Measurements from ENCODE around the gene ATRIP.

The ATRIP gene

DNA sequence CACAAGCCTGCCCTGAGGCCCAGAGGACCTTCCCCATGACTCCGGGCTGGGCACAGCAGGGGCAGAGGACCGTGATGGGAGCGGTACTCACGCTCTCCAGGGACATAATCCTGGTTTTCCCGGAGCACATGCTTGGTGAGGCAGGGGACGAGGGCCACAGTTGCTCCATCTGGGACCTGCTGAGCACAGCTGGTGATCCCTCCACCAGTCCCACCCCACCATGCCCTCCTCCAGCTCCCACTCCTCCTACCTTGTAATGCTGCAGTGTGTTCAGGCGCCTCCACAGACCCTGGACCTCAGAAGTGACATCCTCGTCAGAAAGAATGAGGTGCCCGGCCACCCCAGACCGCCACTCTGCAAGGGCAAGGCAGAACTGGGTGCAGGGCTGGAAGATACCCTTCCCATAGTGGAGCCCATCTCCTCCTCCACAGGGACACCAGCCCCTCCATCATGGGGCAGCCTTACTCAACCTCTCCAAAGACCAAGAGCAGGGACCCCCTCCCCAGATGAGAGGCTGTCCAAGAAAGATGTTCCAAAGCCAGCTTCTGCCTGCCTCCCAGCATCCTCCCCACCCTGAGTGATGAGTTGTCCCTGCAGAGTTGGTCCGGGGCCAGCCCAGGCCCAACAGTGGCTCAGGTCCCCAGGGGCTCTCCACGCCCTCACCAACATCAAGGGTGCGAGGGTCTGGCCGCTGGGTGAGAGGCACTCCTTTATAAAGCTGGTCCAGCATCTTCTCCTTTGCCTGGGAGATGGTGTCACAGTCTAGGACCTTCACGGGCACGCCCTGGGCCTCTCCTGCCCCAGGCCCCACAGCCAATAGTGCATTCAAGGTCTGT, 36.1 kb upstream of the ATRIP start:
- no peak for DNase-seq

DNA sequence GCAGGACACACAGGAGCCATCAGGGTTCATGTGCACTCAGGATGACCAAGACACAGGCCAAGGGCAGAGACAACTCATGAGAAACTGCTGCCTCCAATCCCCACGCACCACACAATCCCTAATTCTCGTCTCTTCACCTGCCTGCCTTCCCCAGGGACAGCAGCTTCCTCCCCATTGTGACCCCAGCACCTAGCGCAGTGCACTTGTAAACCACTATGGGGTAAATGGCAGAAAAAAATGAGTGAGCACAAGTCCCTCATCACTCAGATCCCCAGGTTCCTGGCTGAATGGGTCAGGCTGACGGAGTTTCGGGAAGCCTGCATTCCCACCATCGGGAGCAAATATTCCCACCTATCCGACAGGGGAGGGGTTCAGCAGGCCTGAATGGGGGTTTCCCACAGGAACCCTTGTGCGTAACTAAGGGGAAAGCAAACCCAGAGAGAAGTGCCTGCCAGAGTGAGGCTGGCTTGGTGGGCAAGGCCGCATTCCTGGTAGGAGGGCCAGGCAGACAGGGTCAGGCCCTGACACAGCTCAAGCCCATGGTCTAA, 35.4 kb upstream of the ATRIP start:
- no peak for DNase-seq

DNA sequence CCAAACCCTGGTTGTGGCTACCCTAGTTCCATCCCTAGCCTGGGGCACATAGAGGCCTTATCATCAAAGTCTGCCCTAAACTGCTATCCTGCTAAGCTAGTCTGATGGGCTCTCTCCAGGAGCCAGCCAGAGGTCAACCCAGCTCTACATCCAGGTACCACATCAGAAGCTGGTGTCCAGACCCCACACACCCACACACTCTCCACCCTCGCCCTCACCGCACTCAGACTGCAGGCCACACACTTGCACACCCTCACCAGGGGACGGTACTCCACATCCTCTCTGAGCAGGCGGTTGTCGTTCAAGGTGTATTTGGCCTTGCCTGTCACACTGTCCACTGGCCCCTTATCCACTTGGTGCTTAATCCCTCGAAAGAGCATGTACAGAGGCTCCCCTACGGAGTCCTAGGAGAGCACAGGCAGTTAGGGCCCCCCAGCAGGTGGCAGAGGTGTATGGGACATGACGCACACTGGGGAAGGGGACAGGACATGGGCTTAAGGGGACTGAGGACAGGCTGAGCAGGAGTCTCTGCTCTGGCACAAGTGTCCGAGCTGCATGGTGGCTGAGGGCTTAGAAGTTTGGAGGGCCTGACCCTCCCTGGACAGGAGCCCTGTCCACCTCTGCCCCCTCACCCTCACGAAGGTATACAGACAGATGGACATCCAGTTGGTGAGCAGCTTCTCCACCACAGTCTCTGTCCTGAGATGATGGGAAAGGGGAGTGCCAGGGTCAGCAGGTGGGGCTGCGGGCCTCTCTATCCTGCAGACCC, 34.7 kb upstream of the ATRIP start:
- DNase-seq, result no peak

DNA sequence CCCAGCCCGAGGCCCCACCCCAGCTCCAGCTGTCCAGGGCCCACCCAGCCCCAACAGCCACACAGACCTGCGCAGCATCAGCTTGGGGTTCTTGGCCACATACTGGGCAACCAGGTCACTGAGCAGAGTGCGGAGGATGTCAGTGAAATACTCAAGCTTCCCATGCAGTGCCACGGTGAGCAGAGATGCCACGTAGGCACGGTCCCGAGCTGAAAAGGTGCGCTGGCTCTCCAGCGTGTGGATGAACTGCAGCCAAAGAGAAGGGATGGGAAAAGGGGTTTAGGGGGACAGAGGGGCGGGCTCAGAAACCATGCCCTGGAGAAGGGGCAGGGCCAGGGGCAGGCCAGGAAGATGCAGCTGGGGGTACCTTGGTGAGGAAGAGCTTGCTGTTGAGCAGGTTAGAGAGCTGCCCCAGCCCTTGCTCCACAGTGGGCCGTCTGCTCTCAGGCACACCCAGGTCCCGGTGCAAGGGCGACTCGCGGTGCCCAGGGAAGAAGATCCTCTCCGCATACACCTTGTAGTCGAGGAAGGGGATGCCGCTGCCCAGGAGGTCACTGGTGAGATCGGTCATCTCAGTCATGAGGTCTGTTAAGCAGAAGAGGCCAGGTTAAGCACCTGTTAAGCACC, 34.0 kb upstream of the ATRIP start:
- DNase-seq, result no peak

DNA sequence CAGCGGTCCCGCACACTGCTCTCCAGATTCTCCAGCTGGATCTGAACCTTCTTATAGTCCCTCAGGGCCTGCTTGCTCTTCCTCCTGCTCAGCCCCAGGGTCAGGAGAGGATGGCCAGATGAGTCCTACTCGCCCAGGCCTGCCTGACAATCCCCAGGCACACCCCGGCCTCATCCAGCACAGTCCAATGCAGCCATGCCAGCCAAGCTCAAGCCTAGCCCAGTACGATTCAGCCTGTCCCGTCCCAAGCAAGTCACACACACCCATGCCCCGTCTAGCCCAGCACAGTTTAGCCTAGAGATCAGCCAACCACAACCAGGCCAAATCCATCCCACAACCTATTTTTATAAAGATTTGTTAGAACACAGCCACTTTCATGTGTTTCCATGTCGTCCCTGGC, 33.5 kb upstream of the ATRIP start:
- DNase-seq, result no peak

DNA sequence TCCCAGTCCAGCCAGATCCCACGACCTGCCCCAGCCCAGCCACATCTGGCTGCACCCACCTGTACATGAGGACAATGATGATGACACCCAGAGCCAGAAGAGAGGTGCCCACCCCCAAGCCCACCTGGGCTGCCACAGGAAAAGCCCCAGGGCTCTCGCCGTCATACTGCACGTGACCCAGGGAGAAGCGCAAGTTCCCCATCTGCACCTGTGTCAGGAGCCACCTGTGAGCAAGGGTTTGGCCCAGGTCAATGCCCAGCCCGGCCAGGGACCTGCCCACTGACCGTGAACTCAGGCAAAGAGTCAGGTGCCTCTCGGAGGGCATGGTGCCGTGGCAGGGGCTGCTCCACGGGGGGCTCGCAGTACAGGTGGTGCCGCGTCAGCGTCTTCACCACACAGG, 32.9 kb upstream of the ATRIP start:
- DNase-seq, result no peak

DNA sequence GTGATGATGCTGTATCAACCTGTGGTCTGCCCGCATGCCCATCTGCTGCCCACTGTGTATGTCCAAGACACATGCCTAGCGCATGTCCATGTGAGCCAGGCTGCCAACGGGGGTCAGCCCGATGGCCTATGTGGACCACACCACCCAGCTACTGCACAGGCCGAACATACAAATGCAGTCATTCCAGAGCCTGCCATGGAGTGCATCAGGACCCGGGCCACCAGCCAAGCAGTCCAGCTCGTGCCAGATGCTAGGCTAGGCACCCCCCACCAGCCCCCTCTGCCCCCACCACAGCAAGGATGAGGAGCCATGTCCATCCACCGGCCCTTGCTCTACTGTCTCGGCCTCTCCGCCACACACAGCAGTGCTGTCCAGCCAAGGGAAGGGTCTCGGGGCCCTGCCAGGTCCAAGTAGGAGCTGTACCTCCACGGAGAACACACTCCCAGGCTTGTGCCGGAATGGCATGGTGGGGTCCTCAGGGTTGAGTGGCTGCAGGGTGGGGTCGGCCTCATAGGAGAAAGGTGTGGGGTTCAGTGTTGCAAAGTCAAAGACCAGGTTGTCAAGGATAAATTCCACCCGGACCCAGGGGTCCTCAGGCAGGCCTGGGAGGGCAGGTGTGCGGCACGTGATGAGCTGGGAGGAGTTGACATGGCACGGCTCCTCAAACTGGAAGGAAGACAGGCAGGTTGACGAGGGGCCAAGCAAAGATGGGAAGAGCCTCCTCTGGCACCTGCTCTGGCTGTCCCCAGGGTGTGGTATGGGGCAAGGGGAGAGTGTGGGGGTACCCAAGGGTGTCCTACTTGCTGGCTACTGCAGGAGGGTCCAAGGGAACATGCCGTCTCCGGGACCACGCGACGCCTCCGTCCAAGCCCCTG, 31.9 kb upstream of the ATRIP start:
- no peak for DNase-seq

DNA sequence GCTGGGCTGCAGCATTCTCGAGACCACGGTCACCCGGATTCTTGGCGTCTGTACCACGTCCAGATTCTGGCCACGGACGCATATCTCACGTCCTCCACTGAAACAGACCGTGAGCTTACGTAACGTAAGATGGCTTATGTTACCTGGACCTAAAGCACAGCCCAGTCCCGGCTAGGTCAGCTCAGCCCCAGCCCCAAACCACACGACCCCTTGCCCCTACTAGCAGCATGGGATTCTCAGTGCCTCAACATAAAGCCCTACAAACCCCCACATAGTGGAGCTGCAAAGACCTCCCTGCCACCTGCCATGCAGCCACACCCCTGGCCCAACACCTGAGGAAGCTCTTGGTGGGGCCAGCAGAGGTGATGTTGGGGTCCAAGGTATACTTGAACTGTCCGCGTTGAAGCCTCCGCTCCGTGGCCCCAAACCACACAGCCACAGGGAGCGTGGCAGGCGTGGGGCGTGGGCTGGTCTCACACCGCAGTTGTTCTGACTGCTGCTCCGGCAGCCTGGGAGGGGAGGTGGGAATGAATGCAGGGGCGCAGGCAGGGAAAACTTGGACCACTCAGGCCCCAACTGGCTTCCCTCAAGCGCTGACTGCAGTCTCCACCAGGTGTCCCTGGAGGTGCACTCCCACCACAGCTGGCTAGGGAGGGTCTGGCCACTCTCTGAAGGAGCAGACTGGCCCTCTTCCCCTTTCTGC, 31.1 kb upstream of the ATRIP start:
- no peak for DNase-seq

DNA sequence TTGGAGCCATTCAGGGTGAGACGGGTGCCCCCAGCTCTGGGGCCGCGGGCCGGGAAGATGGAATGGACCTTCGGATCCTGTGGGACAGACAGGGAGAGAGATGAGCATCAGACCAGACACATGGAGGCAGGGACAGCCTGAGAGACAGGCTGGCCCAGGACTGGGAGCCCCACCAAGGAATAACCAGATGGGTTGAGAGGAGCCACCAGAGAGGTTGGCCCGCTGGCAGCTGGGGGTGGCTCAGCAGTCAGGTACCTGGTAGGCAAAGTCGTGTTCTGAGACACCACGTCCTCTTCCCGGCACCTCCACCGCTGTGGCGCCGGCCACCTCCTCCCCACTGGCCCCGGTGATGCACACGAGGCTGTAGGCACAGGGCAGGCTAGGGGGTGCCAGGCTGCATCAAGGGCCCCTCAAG, 30.4 kb upstream of the ATRIP start:
- DNase-seq, result no peak

DNA sequence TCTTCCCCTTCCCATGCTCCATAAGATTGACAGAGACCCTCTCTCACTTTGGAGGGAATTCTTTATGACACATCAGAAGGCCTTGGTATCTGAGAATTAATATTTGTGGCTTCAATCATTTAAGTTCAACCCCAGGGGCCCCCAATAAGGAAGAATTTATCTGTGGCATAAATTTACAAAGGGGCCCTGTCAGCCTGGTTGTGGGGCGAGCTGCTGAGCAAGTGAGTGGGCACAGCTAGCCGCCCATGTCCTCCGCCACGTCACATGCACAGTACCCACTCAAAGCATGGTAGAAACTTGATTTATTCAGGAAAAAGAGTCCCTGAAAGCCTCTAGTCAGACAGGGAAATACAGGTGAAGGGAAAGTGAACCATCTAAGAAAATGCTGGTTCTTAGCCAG, 30.0 kb upstream of the ATRIP start:
- DNase-seq, result no peak

DNA sequence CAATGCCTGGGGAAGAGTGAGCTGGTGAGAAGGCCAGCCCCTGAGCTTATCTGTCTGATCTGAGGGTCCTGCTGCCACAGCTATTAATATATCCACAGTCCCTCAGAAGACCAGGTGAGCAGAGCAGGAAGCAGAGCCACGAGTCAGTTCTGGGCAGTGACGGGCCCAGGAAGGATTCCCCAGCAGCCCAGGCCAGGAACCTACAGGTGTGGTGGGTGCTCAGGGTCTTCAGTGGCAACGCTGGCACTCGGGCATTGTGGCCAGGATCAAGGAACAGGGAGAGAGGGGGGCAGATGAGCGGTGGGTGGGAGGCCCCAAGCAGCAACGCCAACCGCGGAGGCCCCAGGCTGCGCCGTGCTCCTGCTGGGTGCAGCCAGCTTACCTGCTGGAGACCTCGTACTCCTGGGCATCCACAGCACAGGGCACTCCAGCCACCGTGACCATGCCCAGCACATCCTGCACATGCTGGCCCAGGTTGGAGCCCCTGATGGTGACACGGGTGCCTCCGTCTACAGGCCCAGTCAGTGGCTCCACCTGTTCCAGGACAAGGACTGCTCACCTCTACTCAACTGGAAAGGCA, 28.9 kb upstream of the ATRIP start:
- DNase-seq, result no peak

DNA sequence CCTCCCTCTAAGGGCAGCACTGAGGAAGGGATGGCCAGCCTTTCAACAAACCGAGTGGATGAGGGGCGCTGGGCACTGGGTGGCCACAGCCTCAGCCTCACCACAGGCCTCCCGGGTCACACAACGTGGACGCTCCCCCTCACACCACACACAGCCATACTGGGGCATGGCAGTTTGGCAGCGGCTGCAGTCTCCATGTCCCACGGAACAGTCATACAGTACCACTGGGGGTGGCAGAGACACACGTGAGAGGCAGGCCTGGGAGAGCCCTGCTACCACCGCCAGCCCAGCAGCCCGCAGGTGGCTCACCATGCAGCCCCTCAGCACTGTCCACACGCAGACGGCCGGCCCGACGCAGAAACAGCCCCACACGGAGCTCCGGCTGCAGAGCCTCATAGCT, 28.4 kb upstream of the ATRIP start:
- no peak for DNase-seq

DNA sequence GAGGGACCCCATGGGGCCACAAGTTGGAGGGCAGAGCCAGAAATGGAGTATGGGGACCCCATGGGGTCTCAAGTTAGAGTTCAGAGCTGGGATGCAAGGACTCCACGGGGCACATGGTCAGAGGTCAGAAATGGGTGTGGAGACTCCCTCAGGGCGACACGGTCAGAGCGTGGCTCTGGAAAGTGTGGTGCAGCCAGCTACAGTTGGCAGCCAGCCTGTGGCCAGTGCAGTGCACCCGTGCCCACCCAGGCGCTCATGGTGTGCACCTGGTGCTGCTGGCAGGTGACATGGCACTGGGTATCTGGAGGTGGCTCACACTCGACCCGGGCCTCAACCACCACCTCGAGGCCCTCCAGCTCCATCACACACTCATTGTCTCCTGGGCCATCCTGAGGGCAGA, 27.9 kb upstream of the ATRIP start:
- DNase-seq, result no peak

DNA sequence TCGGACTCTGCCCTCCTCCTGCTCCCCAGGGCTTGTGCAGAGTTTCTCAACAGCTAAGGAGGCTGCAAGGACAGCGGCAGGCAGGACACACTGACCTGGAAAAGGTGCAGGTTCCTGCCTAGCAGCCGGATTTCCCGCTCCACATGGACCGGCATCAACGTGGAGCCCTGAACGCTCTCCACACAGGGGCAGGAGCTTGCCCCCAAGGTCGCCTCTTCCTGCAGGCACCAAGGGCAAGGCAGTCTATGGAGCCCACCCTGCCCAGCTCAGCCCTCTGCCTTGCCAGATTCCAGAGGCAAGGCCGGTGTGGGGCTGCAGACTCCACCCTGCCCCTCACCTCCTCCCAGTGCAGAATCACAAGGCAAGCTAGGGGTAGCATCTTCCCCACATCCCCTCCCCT, 27.4 kb upstream of the ATRIP start:
- DNase-seq, result no peak

DNA sequence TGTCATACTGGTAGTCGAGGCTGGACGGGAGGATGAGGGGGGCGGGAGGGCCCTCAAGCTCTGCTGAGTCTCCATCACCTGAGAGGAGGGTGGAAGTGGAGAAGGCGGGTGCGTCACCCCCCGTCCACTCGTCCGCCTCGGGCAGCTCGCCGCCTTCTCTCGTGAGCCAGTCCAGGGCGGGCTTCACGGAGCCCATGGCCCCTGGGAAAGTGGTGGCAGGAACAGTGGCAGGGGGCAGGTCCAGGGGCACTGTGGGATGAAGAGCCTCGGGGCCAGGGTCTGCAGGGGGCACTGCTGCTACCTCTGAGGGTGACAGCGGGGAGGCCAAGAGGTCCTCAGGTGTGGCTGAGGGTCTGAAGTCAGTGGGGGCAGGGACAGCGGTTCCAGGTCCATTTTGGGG, 26.9 kb upstream of the ATRIP start:
- no peak for DNase-seq

DNA sequence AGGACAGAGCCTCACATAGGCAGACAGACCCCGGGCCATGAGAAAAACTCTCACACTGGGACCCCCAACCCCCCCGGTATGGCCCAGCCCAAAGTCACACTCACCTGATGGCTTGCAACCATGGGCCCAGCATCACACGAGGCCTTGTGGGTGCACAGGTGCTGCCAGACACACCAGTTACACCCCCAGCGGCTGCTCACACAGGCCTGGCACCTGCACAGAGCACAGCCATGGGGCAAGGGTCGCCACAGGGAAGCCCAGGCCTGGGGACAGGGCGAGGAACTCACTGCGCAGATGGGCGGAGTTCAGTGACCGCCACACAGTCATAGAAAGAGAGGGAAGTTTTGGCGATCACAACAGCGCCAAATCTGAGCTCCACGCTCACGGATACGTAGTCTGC, 26.0 kb upstream of the ATRIP start:
- DNase-seq, result no peak

DNA sequence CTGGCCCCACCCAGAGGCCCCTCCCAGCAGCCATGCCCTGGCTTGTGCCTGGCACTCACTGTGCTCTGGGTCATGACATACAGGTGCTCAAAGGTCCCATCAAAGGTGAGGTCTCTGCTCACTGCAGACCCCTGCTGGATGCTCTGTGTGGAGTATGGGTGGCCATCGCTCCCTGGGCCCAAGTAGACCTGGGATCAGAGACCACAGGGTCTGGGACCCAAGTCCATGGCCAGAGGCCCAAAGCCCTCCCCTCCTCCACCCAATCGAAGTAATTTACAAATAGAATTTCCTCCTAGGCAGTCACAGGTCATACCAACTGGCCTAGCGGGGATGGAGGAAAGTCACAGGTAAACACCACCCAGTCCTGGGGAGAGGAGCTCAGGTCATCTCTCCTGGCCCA, 24.3 kb upstream of the ATRIP start:
- DNase-seq, result no peak

DNA sequence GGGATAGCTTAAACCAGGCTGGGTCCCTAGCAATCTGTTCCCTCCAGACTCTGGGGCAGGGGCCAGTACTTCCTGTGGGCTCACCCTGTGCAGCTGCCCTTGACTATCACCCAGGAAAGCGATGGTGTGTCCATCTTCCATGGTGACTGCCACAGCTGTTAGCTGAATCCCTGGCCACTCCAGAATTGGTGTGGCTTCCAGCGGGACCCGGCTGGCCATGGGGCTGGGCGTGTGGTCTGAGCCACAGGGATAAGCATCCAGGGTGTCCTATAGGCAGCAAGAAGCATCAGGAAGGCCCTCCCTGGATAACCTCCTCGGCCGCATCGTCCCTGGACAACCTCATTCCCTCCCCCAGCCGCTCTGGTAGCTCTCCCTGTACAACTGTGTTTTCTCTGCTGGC, 23.9 kb upstream of the ATRIP start:
- DNase-seq, result no peak

DNA sequence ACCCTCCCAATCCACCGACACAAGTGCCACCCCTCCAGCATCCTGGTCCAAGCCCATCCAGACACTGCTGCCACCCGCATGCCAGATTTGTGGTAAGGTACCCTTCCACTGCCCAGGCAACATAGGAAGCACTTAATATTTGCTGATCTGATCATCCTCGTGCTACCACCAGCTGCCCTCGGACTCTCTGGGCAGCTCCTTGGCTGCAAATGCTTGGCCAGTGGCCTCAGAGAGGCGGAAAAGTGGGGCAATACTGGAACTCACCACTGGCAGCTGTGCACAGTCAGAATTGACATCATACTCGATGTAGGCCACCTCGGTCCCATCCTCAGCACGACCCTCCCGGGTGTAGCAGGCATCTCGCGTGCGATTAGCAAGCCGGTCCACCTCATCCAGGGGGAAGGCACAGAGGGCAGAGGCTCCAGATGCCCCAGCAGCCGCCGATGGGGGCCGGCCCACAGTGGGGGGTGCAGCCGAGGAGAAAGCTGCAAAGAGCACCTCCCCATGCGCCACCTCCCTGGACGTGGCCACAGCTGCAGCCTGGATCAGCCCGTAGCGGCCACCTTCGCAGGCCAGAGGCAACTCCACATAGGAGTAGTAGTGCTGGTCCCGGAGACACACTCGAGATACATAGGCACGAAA, 23.2 kb upstream of the ATRIP start:
- DNase-seq, result no peak

DNA sequence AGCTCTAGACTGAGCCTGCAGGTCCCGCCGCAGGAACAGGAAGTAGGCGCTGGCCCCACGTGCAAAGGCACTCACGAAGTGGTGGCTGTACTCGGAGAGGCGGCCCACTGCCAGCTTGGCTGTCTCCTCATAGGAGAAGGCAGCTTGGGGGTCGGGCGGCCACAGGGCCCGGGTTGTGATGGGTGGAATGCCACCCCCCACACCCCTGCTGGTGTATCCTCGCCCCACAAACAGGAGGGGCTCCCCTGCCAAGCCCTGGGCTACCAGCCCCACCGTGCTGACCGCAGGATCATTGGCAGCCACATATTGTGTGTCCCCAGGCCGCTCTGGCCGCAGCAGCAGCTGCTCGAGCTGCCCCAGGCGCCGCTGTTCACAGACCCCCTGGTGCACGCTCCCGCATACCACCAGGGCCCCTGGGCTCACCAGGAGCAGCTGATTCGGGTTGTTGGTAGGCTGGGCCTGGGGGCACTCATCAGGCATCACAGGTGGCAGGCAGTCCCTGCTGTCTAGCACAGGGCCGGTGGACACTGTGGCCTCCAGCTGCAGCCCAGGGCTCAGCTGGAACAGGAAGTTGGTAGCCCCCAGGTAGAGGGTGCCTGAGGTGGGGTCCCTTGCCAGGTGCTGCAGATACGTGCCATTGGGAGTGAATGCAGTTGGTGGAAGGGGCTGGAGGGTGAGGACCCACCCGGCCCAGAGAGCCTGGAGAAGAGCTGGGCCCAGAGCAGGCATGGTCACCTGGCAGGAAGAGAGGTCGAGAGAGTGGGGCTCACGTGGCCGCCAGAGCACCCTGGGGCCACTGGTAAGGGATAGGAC, 22.4 kb upstream of the ATRIP start:
- DNase-seq, result no peak
